Measurements from ENCODE around the gene SSH3.

- TF ChIP-seq POLR2A (IDR thresholded peaks at IDR 0.05) (no peak), CTCF (IDR thresholded peaks at IDR 0.05) (no peak)
Measured at GRCh38 chr11:67322049-67322448, 18.7 kb downstream of the SSH3 start.
